HG03025 (cell line): ENCODE measurements around the gene RIPPLY3.
A peak's percentile ranks its signal among the peaks of the same experiment; 100 is the strongest.

Experiments
- ATAC-seq: cut with Tn5 transposase; IDR thresholded peaks from one replicate; pipeline ENCODE4 v1.9.1; 2021; ENCODE audit warnings: mild to moderate bottlenecking, moderate library complexity; ENCODE audit not compliant: unreplicated experiment, low FRiP score

Gene RIPPLY3

GRCh38 chr21:37006486-37007291, at the start of gene RIPPLY3:
TSS of gene RIPPLY3 (plus strand) at chr21:37006702. CDS start at chr21:37006773, 71 bp downstream.
- no peak for ATAC-seq

- no peak for ATAC-seq
Measured at GRCh38 chr21:36959020-36959835, 47.3 kb upstream of the RIPPLY3 start.

GRCh38 chr21:36960676-36961284, 45.7 kb upstream of the RIPPLY3 start:
- ATAC-seq: no peak

GRCh38 chr21:36962098-36962780, 44.3 kb upstream of the RIPPLY3 start:
- no peak for ATAC-seq

- no peak for ATAC-seq
Measured at GRCh38 chr21:36964398-36964797, 42.1 kb upstream of the RIPPLY3 start.

GRCh38 chr21:36964827-36965719, 41.4 kb upstream of the RIPPLY3 start:
- no peak for ATAC-seq

- ATAC-seq: no peak
Measured at GRCh38 chr21:36965720-36966065, 40.8 kb upstream of the RIPPLY3 start.

GRCh38 chr21:36966066-36966820, 40.3 kb upstream of the RIPPLY3 start, which contains the start of gene HLCS:
TSS of gene HLCS (minus strand) at chr21:36966669. CDS start at chr21:36966638, 31 bp downstream.
- peak; percentile 74 for ATAC-seq

- ATAC-seq: peak; percentile 11
Measured at GRCh38 chr21:36966821-36967768, 39.4 kb upstream of the RIPPLY3 start.

- no peak for ATAC-seq
Measured at GRCh38 chr21:36968414-36968813, 38.1 kb upstream of the RIPPLY3 start.

GRCh38 chr21:36968976-36969375, 37.5 kb upstream of the RIPPLY3 start:
- ATAC-seq: no peak

GRCh38 chr21:36973986-36974850, 32.3 kb upstream of the RIPPLY3 start:
- ATAC-seq: no peak

- no peak for ATAC-seq
Measured at GRCh38 chr21:36974851-36975192, 31.7 kb upstream of the RIPPLY3 start.

- ATAC-seq: no peak
Measured at GRCh38 chr21:36976228-36976861, 30.2 kb upstream of the RIPPLY3 start.

- ATAC-seq: no peak
Measured at GRCh38 chr21:36976882-36977651, 29.4 kb upstream of the RIPPLY3 start.
